GM21526 (cell line): ENCODE results near the gene METTL14.

Experiments
- ATAC-seq: cut with Tn5 transposase; IDR thresholded peaks from one replicate; pipeline ENCODE4 v1.9.1; 2021; ENCODE audit warnings: moderate library complexity; ENCODE audit not compliant: unreplicated experiment, low FRiP score

The METTL14 gene

DNA sequence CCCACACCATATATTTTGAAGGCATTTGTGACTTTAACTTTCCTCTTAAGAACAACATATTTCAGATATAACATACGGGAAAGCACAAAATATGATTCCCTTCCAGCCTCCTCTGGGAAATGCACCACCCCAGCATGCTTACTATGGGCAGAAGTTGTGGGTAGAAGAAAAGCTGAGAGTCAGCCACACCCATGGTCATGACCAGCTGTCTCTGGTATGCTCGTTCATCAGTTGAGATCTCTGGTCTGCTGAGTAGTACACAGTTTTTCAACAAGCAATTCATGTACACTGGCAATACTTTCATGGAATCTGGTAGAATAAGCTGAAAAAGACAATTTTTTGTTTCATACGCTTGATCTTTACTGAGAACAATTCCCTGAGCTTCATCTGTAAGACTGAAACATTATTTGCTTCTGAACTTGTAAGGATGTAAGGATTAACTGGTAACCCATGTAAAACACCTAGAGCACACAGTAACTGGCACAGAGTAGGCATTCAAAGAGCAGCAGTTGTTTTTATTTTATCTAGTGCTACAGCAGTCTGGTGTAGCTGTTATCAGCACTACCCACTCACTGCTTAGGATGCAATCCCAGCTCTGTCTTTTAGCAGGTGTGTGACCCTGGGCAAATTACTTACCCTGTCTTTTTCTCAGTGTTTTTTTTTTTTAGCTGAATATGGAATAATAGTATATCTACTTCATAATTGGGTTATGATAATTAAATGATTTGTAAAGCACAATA, 47.6 kb downstream of the METTL14 start:
- no peak for ATAC-seq

DNA sequence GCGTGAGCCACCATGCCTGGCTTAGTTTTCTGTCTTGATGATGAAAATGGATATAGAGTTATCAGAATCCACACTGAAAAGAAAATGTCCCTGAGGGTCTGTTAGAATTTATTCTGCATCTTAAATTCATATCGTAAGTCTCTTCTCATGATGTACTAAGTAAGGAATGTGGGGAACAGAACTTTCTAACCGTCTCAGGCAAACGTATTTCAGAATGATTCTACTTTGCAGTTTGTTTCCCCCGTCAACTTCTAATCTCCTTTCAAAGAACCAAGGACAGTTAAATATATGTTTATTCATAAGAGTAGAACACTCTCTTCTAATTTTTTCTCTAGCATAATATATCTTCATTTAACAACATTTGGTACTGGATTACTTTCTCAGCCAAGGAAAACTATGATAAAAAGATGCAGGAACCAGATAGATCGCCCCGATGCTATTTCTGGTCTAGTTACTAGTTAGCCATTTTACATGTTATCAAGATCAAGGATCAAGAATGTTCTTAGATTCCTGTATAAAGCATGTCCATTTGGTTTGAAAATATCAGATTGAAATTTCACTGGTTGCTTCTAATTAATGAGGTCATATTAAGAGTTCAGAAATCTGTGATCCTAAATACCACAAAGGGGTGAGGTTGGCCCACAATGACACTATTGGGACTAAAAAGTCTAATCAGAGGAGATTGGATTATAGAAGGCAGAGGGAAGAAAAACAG, 49.5 kb downstream of the METTL14 start:
- ATAC-seq: no peak

DNA sequence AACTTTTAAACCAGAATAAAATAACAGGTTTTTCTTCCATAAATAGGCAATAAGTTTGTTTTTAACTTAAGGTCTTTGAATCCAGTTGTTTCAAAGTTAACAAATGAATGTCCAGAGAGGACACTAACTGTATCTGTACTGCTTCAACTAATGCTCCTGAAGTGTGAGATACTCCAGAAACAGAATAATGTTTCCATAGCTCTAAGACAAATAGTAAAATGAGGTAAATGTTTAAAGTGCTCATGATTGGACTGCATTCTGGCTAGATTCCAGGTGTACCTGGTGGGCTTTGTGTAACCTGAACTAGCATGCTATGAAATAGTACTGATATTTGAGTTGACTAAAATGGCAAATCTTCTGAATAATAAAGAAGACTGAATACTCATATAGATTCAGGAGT, 51.7 kb downstream of the METTL14 start:
- ATAC-seq: no peak

DNA sequence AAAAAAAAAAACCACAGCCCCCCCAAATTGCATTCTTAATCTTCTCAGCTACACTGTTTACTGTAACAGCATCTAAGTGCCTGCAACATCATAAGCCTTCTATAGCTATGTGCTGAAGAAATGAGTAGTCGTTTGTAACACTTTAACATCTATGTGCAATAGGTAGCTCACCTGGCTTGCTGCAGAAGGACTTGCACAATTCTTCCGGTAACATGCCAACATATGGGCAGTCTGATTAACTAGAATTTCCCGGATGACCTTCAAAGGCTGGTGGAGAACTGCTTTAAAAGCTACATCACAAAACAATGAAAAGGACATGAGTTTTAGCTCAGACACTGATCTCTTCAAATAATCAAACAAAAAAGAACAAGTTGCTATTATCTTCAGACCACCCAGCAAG, 52.9 kb downstream of the METTL14 start:
- no peak for ATAC-seq

DNA sequence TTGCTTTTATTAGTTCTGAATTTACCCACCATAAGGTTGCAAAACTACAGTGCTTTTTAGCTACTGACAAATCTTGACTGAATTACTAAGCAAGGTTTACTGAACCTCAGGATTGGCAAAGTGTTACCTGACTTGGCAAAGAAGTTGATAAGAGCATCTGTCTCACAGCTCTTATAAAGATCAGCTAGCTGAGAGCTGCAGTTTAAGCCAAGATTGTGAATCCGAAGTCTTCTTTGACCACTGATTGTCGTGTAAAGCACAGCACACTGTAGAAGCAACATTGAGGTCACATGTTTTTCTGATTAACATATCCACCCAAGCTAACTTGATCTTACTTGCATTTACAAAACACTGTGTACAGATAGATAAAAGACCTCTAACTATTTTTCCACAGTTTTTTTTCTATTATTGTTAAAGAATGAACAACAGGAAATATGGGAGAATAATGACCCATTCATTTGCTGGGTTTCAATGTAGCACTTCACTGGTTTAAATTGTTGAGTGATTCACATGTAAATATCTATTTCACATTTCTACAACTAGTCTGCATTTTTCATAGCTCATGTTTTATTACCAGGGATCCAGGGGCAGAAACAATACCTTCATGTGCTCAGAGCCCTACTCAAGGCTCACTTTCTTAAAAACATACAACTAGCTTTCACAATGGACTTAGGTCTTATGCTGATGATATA, 54.0 kb downstream of the METTL14 start:
- ATAC-seq: no peak

DNA sequence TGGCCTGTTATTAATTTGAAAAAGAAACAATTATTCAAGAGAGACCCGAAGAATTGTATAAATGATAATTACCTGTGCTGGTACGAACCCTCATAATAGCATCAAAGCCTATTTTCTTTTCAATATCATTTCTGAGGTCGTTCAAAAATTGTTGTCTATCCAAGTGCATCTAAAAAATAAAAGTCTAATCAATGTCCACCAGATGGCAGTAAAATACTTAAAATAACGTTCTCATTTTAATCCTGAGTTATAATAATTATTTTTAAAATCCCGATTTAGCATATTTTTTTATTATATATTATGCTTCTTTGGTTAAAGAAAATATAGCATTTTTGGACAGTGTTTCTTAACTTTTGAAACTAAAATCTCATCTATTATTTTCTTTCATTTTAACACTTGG, 55.7 kb downstream of the METTL14 start:
- no peak for ATAC-seq

DNA sequence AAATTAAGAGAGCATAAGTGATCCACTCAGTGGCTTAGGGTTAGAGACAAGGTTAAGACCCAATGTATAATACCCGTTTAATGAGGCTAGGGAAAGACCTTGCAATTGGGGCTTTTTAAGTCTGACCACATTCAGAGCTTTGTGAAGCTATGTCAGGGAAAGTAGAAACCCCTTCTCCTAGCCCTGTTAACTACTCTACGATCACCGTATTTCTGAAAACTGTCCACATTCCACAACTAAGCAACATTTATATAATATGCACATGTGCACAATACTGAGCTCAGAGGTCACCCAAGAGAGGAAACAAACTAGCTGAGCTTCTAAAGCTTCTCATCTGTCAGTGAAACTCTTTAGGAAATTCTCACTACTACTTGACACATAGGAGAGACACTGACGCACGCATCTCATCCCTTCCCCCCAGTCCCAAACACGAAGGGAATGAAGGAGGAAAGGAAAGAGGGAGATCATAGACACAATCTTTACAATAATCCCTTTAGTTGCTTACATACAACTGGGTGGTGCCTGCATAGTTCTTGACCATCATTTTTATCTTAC, 56.2 kb downstream of the METTL14 start:
- no peak for ATAC-seq

DNA sequence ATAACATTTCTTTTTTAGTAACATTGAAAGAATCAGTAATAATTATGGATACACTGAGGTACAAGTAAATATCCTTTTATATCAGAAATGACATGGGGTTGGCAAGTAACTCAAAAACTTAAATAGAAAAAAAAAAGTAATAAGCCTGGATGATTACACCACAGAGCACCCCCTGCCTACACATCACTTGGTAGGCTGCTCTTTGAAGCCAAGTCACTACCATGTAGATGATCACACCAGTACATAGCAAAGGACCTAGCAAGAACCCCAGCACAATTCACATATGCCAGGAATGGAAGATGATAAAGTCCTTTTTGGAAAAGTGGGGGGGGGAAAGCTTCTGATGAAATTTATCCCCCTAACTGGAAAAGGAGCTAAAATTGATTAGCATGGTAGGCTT, 56.9 kb downstream of the METTL14 start:
- no peak for ATAC-seq

DNA sequence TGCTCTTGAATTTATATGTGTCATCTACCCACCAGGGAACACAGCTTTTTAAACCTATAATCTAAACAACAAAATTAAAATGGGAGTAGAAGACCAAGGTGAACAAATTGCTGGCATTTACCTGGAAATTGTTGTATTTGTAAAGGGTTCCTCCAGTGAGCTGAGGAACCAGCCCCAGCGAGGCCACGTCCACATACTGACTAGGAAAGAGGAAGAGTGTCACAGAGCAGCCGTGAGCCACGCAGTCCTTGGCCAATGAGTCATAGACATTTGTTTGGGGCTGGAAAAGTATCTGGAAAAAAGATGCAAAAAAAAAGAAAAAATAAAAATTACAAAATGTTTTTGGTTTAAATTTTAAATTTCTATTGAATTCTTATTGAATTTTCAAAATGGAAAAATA, 58.7 kb downstream of the METTL14 start:
- no peak for ATAC-seq

DNA sequence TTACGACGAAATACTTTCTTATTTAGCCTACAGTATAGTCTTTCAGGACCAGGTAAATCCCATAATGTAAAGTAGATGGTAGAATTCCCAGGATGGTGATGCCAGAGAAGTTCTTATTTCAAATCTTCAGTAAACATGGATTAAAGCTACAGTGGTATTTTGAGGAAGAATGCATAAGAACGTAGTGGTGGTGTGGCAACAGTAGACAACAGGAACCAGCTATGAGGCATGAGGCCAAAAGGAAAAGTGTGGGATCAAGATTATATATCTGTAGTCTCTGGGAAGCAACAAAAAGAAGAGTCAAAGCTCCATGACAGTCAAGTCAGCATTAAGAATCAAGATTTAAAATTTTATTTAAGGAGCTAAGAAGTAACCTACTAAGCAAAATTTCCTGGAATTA, 60.2 kb downstream of the METTL14 start:
- ATAC-seq: no peak

DNA sequence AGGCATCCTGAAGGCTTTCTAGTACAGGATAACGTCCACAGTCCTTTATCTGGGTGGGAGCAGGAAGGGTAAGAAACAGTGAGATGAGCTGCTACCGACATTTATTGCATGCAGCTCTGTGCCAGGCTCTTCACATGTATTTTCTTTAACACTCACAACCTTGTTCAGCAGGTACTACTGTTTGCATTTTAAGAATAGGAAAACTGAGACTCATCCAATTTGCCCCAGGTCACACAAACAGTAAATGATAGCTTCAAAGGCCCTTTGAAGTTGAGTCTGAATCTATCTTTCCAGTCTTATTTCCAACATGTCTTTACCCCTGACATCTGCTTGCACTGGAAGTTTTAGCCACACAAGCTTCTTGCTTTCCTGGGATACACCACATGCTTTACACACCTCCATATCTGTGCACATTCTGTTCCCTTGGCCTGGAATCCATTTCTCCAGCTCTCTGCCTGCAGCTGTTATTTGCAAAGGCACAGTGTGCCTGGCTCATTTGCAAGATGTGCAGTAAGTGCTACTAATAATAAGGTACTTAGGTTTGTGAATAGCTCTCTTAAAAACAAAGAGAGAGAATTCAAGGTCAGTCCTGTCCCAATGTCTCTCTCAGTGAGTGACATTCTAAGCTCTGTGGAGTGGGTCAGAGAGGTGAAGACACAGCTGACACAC, 61.2 kb downstream of the METTL14 start:
- ATAC-seq: no peak

DNA sequence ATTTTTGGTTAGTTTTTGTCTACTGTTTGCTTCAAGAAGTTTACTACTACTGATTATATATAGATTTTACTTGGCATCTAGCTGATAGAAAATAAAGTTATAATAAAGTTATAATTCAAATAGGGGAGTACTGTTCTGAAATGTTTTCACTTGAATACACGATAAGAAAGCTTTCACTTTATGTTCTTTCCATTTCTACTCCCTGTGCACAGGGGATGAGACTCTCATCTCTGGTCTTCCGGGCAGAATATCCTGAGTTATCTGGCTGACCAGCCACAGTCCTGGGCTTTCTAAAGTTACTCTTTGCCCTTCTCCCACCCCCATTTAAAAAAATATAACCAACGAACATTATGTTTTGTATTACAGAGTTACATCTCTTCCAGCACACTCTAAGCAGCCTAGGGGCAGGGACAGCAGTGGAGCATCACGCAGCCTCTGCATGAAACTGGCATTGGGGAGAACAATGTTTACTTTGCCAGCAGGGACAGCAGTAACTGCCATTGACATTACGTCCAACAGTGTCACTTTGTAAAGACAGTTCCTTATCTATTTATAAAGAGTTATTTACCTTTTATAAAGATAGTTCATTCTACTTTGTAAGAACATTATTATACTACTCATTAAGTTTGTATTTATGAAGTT, 64.3 kb downstream of the METTL14 start:
- ATAC-seq: no peak

DNA sequence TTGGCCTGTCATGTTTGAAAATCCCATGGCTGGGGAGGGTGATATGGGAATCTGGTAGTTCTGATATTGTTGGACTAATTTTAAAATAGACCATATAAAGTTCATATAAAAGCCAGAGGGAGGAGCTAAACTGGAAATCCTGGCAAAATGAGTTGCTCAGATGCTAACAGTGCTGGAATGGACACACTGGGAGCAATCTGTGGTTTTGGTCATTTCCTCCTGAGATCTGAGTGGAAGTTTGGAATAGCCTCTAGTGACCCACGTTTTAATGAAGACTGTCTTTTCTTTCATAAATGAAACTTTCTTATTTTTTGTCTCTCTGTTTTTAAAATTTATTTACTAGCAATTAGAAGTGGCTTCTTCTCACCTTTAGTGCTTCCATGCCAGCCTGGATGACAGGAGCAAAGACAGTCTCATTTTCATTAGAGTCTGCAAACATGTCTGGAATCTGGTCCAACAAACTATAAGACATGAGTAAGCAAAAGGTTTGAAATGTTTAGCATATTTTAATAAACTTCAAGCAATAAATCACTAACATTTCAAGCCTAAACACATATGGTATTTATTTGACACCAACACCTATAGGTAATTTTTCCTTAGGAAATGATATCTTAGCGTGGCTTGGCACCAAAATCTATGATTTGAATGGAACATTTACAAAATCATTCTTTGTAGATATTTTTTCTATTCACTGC, 66.6 kb downstream of the METTL14 start:
- ATAC-seq: no peak

DNA sequence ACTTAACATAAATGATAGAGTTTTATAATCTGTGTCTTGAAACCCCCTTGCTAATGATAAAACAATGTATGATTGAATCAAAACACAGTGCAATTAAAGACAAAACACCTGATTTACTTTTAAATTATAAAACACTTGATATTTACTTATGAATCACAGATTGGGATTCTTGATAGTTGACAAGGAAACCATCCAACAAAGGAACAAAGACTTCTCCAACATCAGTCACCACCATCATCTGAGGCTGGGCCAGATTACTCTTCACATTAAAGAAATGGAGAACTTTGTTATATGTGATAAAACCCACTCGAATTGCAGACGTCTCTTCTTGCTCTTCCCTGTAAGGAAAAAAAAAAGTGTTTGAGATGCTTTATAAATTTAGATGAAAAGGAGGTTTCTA, 67.4 kb downstream of the METTL14 start:
- ATAC-seq: no peak

DNA sequence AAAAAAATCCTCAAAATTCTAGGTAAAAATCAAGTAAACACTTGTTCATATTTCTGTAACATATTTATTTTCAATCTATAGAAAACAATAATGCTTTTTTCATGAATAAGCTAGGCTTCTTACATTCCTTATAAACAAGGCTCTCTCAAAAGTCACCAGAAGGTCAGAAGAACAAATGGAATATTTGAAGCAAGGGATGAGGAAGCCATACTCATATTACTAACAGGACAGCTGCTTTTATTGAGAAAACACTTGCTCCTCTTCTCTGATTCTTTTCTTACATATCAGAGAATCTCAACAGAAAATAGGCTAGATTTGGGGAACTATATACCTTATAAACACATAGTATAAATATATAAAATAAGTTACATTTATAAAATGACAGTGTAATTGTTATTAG, 67.9 kb downstream of the METTL14 start:
- no peak for ATAC-seq

DNA sequence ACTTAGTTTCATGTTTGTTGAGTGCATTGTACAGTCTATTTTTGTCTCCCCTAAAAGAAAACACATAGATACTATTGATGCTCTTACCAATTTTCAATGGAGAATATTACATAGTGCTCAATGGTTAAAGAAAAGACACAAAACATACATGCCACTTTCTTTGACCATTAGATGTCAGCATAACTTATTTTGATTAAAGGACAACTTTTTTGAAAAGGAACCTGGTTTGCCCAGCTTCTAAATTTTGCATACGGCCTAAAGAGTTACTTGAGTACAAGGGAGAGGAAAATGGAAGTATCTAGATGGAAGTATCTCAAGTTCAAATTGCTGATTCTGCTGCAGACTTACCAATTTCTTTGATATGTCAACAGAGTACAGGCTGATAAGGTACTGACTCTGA, 68.5 kb downstream of the METTL14 start:
- ATAC-seq: no peak

DNA sequence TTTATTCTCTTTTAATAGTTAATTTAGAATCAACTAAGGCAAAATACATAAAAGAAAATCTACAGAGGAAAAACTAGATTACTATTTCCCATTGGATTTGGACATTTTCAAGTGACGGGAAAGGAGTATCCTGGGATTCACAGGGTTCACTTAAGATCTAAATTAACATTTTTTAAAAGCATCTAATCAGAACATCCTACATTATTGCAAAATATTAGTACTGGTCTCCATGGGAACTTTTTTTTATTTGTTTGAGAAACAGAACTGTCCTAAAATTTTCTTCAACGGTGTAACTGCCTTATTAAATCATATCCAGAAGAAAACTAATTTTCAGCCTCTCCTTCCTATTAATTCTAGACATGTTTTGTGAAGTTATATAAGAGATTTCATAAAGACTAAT, 69.7 kb downstream of the METTL14 start:
- no peak for ATAC-seq

DNA sequence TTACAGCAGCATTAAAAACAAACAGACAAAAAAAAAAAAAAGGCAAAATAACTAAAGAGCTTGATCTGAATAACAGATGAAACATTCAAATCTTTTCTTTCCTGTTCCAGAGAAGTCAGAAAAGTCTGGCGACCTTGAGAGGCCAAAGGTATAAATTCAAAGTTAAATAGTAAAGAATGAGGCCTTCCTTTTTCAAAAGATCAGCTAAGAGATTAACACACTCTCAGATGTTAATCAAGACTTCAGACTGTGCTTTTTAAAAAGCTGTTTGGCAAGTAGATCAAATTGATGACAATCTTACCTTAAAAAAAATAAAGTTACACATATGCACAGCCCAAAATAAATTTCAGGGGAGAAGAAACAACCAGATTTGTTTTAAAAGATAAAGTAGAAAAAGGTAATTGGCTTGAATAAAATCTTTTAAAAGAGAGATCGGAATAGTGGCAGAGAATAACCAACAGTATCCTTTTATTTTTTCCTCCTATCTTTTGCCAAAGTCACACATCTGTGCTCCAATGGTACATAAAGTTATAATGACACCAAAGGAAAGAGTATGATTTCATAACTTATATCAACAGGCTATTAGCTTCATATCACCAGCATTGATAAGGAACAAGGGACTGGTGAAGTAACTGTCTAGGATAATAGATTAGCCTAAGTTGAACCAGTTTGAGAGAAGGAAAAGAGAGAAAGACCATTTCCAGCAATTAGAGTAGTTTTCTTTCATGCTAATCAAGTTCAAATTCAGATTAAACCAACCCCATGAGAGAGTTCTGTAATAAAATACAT, 70.4 kb downstream of the METTL14 start:
- no peak for ATAC-seq

DNA sequence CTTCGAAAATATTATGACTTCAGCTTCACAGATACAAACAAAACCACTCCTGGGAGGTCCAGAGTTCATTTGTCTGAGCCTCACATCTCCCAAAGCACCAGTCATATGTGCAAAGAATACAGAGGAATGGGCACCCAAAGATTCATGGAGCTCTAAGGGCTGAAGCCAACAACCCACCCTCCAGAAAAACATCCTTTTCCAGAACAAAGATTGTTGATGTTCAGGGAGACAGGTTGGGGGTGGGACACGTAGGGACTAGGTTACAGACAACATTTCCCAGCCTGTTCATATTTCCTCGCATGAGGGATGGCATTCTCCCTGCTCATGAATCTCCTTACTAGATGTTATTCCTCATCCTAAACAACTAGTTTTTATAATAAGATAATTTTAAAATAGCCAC, 71.2 kb downstream of the METTL14 start:
- no peak for ATAC-seq
